HepG2 (cell line): ENCODE measurements around the gene EBP. TPM values are rescaled to one million over a fixed set of nuclear protein-coding genes. Genes with fewer than 3 reads are reported as not detected.

Source experiments
- BHLHE40 ChIP-seq: IDR thresholded peaks from 2 replicates; pipeline ENCODE4 v1.6.1; 2011; ENCODE audit warnings: low read length, improper control_type of control experiment
- CREM ChIP-seq, 2 experiments: sonication (generic) in 1 of 2; formaldehyde crosslinking in 1 of 2; IDR thresholded peaks; 2 replicates each; pipeline versions ENCODE4 v1.4.0 to v1.6.1; 2016 to 2020; ENCODE audit warnings: antibody characterized with exemption in 1 of 2, mild to moderate bottlenecking in 1 of 2, missing genetic modification reagents in 1 of 2
- DDIT3 ChIP-seq: sonication (generic); formaldehyde crosslinking; IDR thresholded peaks from 2 replicates; pipeline ENCODE4 v1.4.0; 2020; ENCODE audit warnings: mild to moderate bottlenecking, missing genetic modification reagents
- E2F1 ChIP-seq: sonication (generic); formaldehyde crosslinking; IDR thresholded peaks from 2 replicates; pipeline ENCODE4 v1.5.0; 2020; ENCODE audit warnings: missing genetic modification reagents
- GMEB2 ChIP-seq: IDR thresholded peaks from 2 replicates; pipeline ENCODE4 v1.6.1; 2016; ENCODE audit warnings: missing biosample characterization, missing genetic modification reagents, low read depth
- HCFC1 ChIP-seq: fragments of 150-350 bp; IDR thresholded peaks from 2 replicates; pipeline ENCODE4 v1.6.1; 2014; ENCODE audit warnings: low read depth, low read length
- MIER2 ChIP-seq: IDR thresholded peaks from 2 replicates; pipeline ENCODE4 v1.6.1; 2016; ENCODE audit warnings: missing biosample characterization, missing genetic modification reagents
- NFYC ChIP-seq: IDR thresholded peaks from 2 replicates; pipeline ENCODE4 v1.6.1; 2016; ENCODE audit warnings: missing genetic modification reagents, missing compliant biosample characterization
- REST ChIP-seq, 2 experiments: IDR thresholded peaks; 2 replicates each; pipeline ENCODE4 v1.6.1; 2011 to 2012; ENCODE audit warnings: low read length in 2 of 2, borderline replicate concordance in 1 of 2, low read depth in 1 of 2, mild to moderate bottlenecking in 1 of 2, moderate library complexity in 1 of 2
- RORA ChIP-seq: sonication (generic); formaldehyde crosslinking; IDR thresholded peaks from 2 replicates; pipeline ENCODE4 v1.5.0; 2020; ENCODE audit warnings: mild to moderate bottlenecking, missing genetic modification reagents, moderate library complexity
- SIX4 ChIP-seq: sonication (generic); formaldehyde crosslinking; IDR thresholded peaks from 2 replicates; pipeline ENCODE4 v1.4.0; 2020; ENCODE audit warnings: missing genetic modification reagents
- SKIL ChIP-seq: sonication (generic); formaldehyde crosslinking; IDR thresholded peaks from 2 replicates; pipeline ENCODE4 v1.8.0; 2022; ENCODE audit warnings: missing genetic modification reagents, mild to moderate bottlenecking, moderate library complexity, borderline replicate concordance
- TBL1XR1 ChIP-seq: fragments of 150-350 bp; IDR thresholded peaks from 2 replicates; pipeline ENCODE4 v1.6.1; 2014; ENCODE audit warnings: borderline replicate concordance, low read length; ENCODE audit not compliant: partially characterized antibody
- THAP11 ChIP-seq: IDR thresholded peaks from 2 replicates; pipeline ENCODE4 v1.6.1; 2016; ENCODE audit warnings: missing biosample characterization, missing genetic modification reagents
- ZFY ChIP-seq: sonication (generic); formaldehyde crosslinking; IDR thresholded peaks from 2 replicates; pipeline ENCODE4 v1.4.0; 2020; ENCODE audit warnings: missing genetic modification reagents
- ZNF205 ChIP-seq: IDR thresholded peaks from 2 replicates; pipeline ENCODE4 v1.6.1; 2018; ENCODE audit warnings: missing biosample characterization, missing genetic modification reagents
- ZNF350 ChIP-seq: sonication (generic); formaldehyde crosslinking; IDR thresholded peaks from 2 replicates; pipeline ENCODE4 v1.4.0; 2020; ENCODE audit warnings: mild to moderate bottlenecking, low read depth, missing genetic modification reagents, borderline replicate concordance
- ZNF367 ChIP-seq: sonication (generic); formaldehyde crosslinking; IDR thresholded peaks from 2 replicates; pipeline ENCODE4 v1.4.0; 2020; ENCODE audit warnings: missing genetic modification reagents, borderline replicate concordance
- ZNF740 ChIP-seq: sonication (generic); formaldehyde crosslinking; IDR thresholded peaks from 2 replicates; pipeline ENCODE4 v1.4.0; 2020; ENCODE audit warnings: missing genetic modification reagents
- ZNF878 ChIP-seq: sonication (generic); formaldehyde crosslinking; IDR thresholded peaks from 2 replicates; pipeline ENCODE4 v1.8.1; 2023; ENCODE audit warnings: mild to moderate bottlenecking, missing genetic modification reagents, moderate library complexity
- polyA plus RNA-seq, 8 experiments: library from polyadenylated mRNA; depleted of rRNA in 3 of 8; stranded (reverse) in 7 of 8; unstranded in 1 of 8; fragments of >200 nt; fragmentation: Illumina TruSeq in 4 of 8; extraction: Trizol in 4 of 8; gene quantifications; 2 replicates each; pipeline versions ENCODE4 v1.2.1 to v1.2.3, GENCODE V29; 2011 to 2016; ENCODE audit warnings: low read depth in 4 of 8, missing spikeins in 1 of 8, mixed read lengths in 1 of 8; ENCODE audit not compliant: insufficient read depth in 1 of 8
- total RNA-seq, 5 experiments: library from RNA; depleted of rRNA; stranded (reverse); fragments of >200 nt; fragmentation: Illumina TruSeq; extraction: Trizol; gene quantifications; 2 replicates each; pipeline ENCODE4 v1.2.3, GENCODE V29; 2016; ENCODE audit warnings: low read depth in 1 of 5

Gene EBP
- total and polyA plus RNA-seq, 2 of the 13 experiments (the other 11 are each of a cell fraction or from before 2014, with no cell fraction given) = 106 to 260 TPM

GRCh38 chrX:48475774-48476577 lies 45.6 kb upstream of the EBP start, which contains the start of gene FTSJ1 (continued):
- TF ChIP-seq ZFY (CRISPR knock-in tag) = peak; percentile 78
- no peak for TF ChIP-seq REST (IDR thresholded peaks at IDR 0.05; ENCODE audit: borderline replicate concordance in 1 of 2, low read depth in 1 of 2, low read length in 2 of 2)
- no peak for TF ChIP-seq TBL1XR1
- no peak for TF ChIP-seq MIER2 (CRISPR knock-in tag)
- peak; percentile 42; the same call in 1 of the 2 replicates for TF ChIP-seq NFYC (CRISPR knock-in tag)
- no peak for TF ChIP-seq DDIT3 (CRISPR knock-in tag)
- TF ChIP-seq ZNF740 (CRISPR knock-in tag) = peak; percentile 37; the same call in 1 of the 2 replicates
- TF ChIP-seq SIX4 (CRISPR knock-in tag) = no peak
- peak; percentile 76 for TF ChIP-seq HCFC1
- no peak for TF ChIP-seq ZNF878 (CRISPR knock-in tag)
- TF ChIP-seq SKIL (CRISPR knock-in tag) = no peak
- TF ChIP-seq ZNF205 (CRISPR knock-in tag) = no peak
- peak; percentile 95 for TF ChIP-seq CREM (IDR thresholded peaks at IDR 0.05)
- TF ChIP-seq CREM (CRISPR knock-in tag; IDR thresholded peaks at IDR 0.05) = no peak
- TF ChIP-seq ZNF350 (CRISPR knock-in tag) = peak; percentile 56; the same call in 1 of the 2 replicates
- TF ChIP-seq RORA = no peak
- no peak for TF ChIP-seq ZNF367
- TF ChIP-seq E2F1 (CRISPR knock-in tag) = 0 out of 2 replicates have a peak, but pooled peaks have one; percentile 59
- TF ChIP-seq THAP11 (CRISPR knock-in tag) = peak; percentile 98
- TF ChIP-seq BHLHE40 = peak; percentile 25; the same call in 1 of the 2 replicates
- TF ChIP-seq GMEB2 (CRISPR knock-in tag) = peak; percentile 87
